GM18505 (cell line): ENCODE measurements around the gene BMP8A.
"Not testable (repeated sequence)": the region's sequence is repeated elsewhere in the genome, so short reads cannot be mapped to it uniquely, and the experiment has no call there.

Source experiments
- ATAC-seq: cut with Tn5 transposase; IDR thresholded peaks from one replicate; pipeline ENCODE4 v1.9.1; 2021; ENCODE audit not compliant: unreplicated experiment
- POLR2A ChIP-seq: IDR thresholded peaks from 4 replicates; pipeline ENCODE4 v1.6.1; 2011; ENCODE audit warnings: borderline replicate concordance; ENCODE audit not compliant: insufficient read depth, insufficient read length; ENCODE audit errors: extremely low read depth

BMP8A gene

DNA sequence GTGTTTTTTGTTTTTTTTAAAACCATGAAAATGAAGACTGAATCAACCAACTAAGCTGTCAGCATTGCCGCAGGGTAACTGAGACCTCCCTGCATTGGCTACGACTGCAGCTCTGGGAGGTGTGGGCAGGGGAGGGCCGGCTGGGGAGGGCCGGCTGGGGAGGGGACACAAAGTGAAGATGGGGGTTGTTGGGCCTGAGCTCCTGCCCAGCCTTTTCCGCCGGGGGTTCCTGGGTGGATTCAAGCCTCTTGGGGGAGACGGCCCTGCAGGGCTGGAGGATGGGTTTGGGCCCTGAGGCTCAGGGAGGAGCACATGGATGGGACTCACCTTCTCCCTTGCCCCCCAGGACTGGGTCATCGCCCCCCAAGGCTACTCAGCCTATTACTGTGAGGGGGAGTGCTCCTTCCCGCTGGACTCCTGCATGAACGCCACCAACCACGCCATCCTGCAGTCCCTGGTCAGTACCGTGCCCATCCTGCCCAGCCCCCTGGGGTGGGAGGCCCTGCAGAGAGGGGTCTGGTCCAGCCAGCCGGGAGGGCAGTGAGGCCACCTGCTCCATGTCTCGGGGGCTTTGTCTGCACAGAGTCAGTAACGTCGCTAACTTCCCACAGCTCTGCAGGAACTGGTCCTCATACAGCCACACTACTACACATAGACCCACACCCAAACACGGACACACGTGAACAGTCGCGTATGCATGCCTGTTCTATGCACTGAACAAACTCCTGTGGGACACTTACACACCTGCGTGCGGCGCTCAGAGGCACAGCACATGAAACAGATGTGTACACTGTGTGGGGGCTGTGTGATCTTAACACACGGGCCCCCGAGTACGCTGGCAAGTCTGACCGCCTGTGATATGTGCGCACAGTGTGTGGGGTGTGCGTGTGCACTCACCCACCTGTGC, 31.5 kb downstream of the BMP8A start:
- ATAC-seq, result no peak
- TF ChIP-seq POLR2A, result no peak

DNA sequence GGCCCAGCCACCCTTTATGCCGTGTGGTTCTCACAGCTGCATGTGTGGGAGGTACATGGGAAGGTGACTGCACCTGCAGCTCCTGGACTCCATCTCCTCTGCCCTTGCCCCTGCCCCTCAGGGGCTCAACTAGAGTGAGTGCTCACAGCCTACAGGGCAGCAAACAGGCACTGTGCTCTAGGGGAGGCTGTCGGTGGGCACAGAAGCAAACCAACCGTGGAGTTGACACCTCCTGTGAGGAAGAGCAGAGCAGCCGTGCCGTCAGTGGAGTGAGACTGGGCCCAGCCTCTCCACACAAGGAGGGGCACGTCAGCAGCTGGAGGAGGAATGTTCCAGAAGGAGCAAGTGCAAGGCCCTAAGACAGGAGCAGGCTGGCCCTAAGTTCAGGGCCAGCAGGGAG, 32.7 kb downstream of the BMP8A start:
- TF ChIP-seq POLR2A, result no peak
- no peak for ATAC-seq

DNA sequence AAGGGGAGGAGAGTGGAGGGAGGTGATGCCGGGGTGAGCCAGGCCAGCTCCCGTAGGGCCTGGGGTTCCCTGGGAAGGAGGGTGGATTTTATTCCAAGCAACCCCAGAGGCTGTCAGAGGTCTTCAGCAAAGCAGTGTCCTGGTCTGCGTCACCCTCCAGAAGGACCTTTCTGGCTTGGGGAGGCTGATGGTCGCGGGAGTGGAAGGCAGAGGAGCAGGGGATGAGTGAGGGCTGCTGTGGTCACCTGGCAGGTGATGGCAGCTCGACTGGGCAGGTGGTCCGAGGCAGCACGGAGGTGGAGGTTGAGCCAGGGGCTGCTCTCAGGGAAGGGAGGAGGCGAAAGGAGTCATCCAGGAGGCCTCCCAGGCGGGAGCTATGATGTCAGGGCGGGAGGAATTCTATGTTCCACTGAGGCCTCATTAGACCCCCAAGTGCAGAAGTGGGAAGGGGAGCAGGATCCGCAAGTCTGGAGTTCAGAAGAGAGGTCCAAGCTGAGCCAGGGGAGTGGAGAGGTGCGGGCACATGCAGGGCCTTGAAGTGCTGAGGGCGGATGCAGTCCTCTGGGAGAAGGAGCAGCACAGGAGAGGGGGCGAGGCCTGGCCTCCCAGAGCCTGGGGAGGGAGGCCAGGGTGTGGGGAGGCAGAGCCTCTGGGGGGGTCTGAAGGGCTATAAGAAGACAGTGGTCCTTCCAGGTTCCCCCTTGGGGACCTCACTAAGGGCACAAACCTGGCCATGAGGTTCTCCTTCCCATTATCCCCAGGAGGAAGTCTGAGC, 33.3 kb downstream of the BMP8A start:
- no peak for TF ChIP-seq POLR2A

GRCh38 chr1:39525366-39526165, 34.1 kb downstream of the BMP8A start:
- TF ChIP-seq POLR2A, result peak; percentile 21
- peak; percentile 81 for ATAC-seq

More for the DNA sequence above, 33.3 kb downstream of the BMP8A start:
- no peak for ATAC-seq

DNA sequence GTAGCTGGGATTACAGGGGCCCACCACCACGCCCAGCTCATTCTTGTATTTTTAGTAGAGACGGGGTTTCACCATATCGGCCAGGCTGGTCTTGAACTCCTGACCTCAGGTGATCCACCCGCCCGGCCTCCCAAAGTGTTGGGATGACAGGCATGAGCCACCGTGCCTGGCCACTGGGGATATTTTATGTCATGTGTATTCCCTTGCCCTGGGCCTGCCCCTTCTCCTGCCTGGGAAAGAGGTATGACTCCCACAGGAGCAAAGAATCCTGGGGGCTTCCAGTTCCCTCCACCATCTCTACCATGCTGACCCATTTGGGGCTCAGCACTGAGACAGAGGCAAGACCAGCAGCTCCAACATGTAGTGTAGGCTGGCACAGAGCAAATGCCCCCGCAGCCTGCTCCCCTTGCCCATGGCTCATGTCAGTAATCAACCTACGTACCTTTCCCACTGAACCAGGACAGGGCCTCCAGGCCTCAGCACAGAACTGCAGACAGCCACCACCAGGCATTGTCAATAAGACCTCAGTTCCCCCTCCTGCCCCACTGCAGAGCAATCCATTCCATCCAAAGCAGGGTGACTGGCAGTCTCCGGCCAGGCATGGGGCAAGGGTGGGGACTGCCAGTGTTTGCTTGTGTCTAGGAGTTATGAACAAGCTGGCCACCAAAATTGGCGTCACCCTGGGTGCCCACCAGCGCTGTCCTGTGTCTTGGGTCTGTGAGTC, 35.2 kb downstream of the BMP8A start:
- ATAC-seq, result no peak
- TF ChIP-seq POLR2A, result no peak

DNA sequence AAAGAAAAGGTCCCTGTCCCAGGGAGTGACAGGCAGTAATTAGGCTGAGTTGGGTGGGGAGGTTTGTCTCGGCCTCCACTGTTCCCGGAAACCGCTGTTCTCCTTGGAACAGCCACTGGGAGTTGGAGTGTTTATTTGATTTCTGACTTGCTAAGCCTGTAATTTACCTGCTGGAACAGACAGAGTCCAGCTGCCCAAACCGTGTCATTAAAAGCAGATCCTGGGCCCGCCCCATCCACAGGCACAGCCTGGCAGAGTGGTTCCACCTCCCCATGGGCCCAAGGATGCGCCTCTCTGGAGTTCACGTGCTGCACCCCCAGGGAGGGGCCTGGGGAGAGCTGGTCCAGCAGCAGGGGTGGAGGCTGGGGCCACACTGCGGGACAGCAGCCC, 35.7 kb downstream of the BMP8A start:
- not testable (repeated sequence) for ATAC-seq

DNA sequence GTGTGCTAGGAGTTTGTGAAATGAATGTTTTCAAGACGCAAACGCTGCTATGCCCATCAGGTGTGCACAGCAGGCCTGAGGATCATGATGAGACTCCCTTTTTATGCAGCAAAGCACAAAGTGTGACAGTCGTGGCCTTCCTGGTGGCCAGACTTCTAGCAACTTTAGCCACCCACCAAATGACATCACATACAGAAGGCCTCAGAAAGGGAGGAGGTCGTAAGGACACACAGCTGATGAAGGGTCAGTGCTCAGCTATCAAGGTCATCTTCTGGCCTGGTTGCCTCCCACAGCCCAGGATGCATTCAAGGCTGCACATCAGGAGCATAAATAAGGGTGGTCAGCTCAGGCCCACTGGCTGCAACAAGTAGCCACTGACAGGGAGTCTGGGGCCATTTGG, 36.6 kb downstream of the BMP8A start:
- ATAC-seq, result no peak
- no peak for TF ChIP-seq POLR2A

DNA sequence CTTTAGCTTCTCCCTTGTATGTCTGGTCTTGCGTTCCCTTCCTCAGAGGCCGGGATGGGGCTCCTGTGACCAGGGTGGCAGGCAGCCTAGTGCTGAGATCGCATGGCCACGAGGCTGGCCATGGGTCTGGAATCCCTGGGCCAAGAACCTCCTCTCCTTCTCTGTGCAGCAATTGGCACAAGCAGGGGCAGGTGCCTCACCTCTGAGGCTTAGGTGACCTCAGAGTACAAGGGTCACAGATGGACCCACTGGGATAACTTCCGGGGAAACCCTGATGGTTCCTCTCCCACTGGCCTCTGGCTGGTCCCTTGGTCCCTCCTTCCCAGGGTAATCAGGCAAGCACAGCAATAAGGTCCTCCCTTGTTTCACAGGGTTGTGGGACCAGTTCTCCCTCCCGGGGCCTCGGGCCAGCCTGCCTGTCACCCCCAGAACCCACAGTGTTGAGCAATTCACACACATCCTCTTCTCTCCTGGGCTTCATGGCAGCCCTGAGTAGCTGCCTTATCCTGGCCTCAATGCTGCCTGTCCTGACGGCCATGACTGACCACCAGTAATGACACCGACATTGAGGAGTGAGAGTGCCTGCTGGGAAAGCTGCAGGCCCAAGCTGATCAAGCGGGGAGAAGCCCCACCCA, 38.6 kb downstream of the BMP8A start:
- TF ChIP-seq POLR2A, result no peak
- ATAC-seq, result no peak

DNA sequence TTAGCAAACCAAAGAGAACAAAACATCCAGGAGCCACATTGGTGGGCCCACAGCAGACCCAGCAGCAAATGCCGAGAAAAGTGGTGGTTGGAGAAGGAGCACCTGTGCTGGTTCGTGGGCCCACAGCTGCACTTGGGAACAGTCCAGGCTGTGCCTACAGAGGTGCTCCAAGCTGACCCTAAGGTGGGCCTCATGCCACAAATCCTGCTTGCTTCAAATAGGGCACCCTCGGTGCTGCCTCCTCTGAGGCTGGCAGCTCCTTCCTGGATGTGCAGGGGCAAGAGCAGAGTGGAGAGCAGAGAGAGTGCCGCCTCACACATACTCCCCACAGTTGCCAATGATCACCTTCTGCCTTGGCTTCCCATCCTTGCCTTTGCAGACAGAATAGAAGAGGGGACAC, 40.1 kb downstream of the BMP8A start:
- ATAC-seq, result no peak
- no peak for TF ChIP-seq POLR2A

DNA sequence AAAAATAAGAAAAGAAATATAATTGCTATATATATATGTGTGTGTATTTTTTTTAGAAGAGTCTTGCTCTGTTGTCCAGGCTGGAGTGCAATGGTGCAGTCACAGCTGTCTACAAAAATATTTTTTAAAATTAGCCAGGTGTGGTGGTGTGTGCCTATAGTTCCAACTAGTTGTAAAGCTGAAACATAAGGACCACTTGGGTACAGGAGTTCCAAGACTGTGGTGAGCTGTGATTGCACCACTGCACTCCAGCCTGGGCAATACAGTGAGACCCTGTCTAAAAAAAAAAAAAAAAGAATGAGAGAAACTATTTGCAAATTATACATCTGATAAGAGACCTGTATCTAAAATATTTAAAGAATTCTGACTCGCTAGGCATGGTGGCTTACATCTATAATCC, 42.0 kb downstream of the BMP8A start:
- TF ChIP-seq POLR2A, result no peak
- no peak for ATAC-seq

GRCh38 chr1:39538531-39539251, 47.3 kb downstream of the BMP8A start:
- ATAC-seq, result no peak
- no peak for TF ChIP-seq POLR2A
